PC-3 (cell line): ENCODE data around the gene NDUFS2.

Source experiments
- CTCF ChIP-seq: fragments of 300-600 bp; sonication (generic); conservative IDR thresholded peaks from 2 replicates; pipeline ENCODE4 v1.5.1; 2017; ENCODE audit warnings: antibody characterized with exemption, low read depth, mild to moderate bottlenecking, low read length
- EZH2 ChIP-seq: fragments of 300-600 bp; sonication (generic); IDR thresholded peaks from one replicate; pipeline ENCODE4 v1.6.1; 2017; ENCODE audit warnings: antibody characterized with exemption, mild to moderate bottlenecking, low read length; ENCODE audit not compliant: unreplicated experiment

DNA sequence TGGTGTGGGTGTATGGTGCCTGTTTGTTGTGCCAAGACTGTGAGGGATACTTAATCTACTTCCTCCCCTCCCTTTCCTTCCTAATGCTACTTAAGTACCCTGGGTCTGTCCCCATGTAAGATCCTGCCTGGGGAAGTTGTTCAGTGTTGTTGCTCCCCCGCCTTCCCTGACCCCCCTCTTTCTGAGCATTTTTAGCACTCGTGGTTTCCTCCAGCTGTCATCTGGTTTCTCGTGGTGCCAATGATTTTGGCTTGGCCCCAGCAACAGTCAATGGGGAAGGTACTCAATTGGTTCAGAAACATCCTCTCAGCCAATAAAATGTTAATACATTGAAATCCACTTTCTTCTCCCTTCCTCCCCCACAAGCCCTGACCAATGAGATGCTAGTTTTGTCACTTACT, 16.9 kb upstream of the NDUFS2 start:
- TF ChIP-seq CTCF (no peak), EZH2 (no peak)
